Measurements from ENCODE around the gene KIF27. TPM values are rescaled to one million over a fixed set of nuclear protein-coding genes. Genes with fewer than 3 reads are reported as not detected.
A peak's percentile ranks its signal among the peaks of the same experiment; 100 is the strongest.
"Not testable (repeated sequence)": the region's sequence is repeated elsewhere in the genome, so short reads cannot be mapped to it uniquely, and the experiment has no call there.

The KIF27 gene
- total and polyA plus RNA-seq, 12 donors: 0.57 to 6.3 (median 2.9) TPM

- peaks cover 0 to 50% (median 0%) of the 10 kb centered on the region in 9 donors for H3K36me3 ChIP-seq
- H3K9me3 ChIP-seq, H3K27me3 ChIP-seq, H3K4me1 ChIP-seq, H3K27ac ChIP-seq, H3K4me3 ChIP-seq, DNase-seq, ATAC-seq: not testable (repeated sequence)
- 83 to 85% methylated on average over 3 of the region's 3 CpGs for WGBS, 2 donors
- intact Hi-C loops (cut with DNase I): loop anchor here in 2 of 10 donors (10.0 kb wide), 1 partner anchor 1959 kb away; no protein-coding TSS in a partner anchor
These were observed 35.5 kb downstream of the KIF27 start for GRCh38 chr9:83885559-83886240.

GRCh38 chr9:83881687-83882408, 39.4 kb downstream of the KIF27 start:
- H3K9me3 ChIP-seq, H3K4me3 ChIP-seq, H3K27ac ChIP-seq, H3K4me1 ChIP-seq, H3K27me3 ChIP-seq, ATAC-seq, DNase-seq: not testable (repeated sequence)
- H3K36me3 ChIP-seq: peaks cover 0 to 30% (median 0%) of the 10 kb centered on the region in 9 donors
- intact Hi-C loops (cut with DNase I): loop anchor here in 2 of 10 donors (10.0 kb wide), 1 partner anchor 1963 kb away; no protein-coding TSS in a partner anchor
- 94 to 95% methylated on average over 6 of the region's 6 CpGs for WGBS, 2 donors

GRCh38 chr9:83875559-83875958, 45.7 kb downstream of the KIF27 start:
- DNase-seq; H3K36me3 ChIP-seq; H3K27ac ChIP-seq; H3K27me3 ChIP-seq; intact Hi-C loops (cut with DNase I); H3K4me1 ChIP-seq; H3K9me3 ChIP-seq; H3K4me3 ChIP-seq; ATAC-seq: not testable (repeated sequence)
- WGBS, 2 donors: 41 to 53% methylated on average over 3 of the region's 3 CpGs

GRCh38 chr9:83849895-83850294, 71.3 kb downstream of the KIF27 start:
- WGBS, 2 donors: 93 to 97% methylated on average over 8 of the region's 8 CpGs
- H3K27ac ChIP-seq; H3K9me3 ChIP-seq; H3K27me3 ChIP-seq; H3K4me3 ChIP-seq; ATAC-seq; intact Hi-C loops (cut with DNase I); H3K4me1 ChIP-seq; DNase-seq: not testable (repeated sequence)
- peaks cover 0 to 15% (median 2%) of the 10 kb centered on the region in 9 donors for H3K36me3 ChIP-seq

GRCh38 chr9:83837070-83837643, 84.1 kb downstream of the KIF27 start:
- ATAC-seq: peak in 3 of 8 donors; percentile 42 to 63 (median 45)
- not testable (repeated sequence) for H3K4me3 ChIP-seq, H3K4me1 ChIP-seq, H3K36me3 ChIP-seq, H3K9me3 ChIP-seq, H3K27me3 ChIP-seq, DNase-seq, H3K27ac ChIP-seq
- 57 to 73% methylated on average over 6 to 7 of the region's 7 CpGs for WGBS, 2 donors
- intact Hi-C loops (cut with DNase I): loop anchor here in 1 of 10 donors (10.0 kb wide), 1 partner anchor 88 kb away; the partner anchor contains the start of gene KIF27
- TF ChIP-seq CTCF (IDR thresholded peaks at IDR 0.05): peak in 5 of 9 donors; percentile 6 to 29 (median 24)

GRCh38 chr9:83830426-83831071, 90.7 kb downstream of the KIF27 start:
- H3K36me3 ChIP-seq, H3K4me3 ChIP-seq, H3K27me3 ChIP-seq, DNase-seq, H3K4me1 ChIP-seq, H3K27ac ChIP-seq: not testable (repeated sequence)
- peak in 6 of 8 donors; percentile 42 to 90 (median 80) for ATAC-seq
- intact Hi-C loops (cut with DNase I): loop anchor here in 1 of 10 donors (10.0 kb wide), 1 partner anchor 94 kb away; the partner anchor contains the start of gene KIF27
- H3K9me3 ChIP-seq: peaks cover 0 to 10% (median 0%) of the 10 kb centered on the region in 11 donors
- WGBS, 2 donors: 73 to 76% methylated on average over 5 of the region's 5 CpGs

- H3K4me1 ChIP-seq; DNase-seq; intact Hi-C loops (cut with DNase I); H3K4me3 ChIP-seq; H3K27me3 ChIP-seq; H3K36me3 ChIP-seq; ATAC-seq; H3K27ac ChIP-seq: not testable (repeated sequence)
- H3K9me3 ChIP-seq: peaks cover 0 to 10% (median 0%) of the 10 kb centered on the region in 11 donors
- 88 to 97% methylated on average over 3 of the region's 3 CpGs for WGBS, 2 donors
These were observed 96.1 kb downstream of the KIF27 start for GRCh38 chr9:83824986-83825623.

All from heart right ventricle (tissue), 16 donors.